ENCODE measurements around the gene BCL7C. TPM values are rescaled to one million over a fixed set of nuclear protein-coding genes. Genes with fewer than 3 reads are reported as not detected.
"Not testable (repeated sequence)": the region's sequence is repeated elsewhere in the genome, so short reads cannot be mapped to it uniquely, and the experiment has no call there.

The BCL7C gene
- total RNA-seq, 1 experiment from 2014 or later: 44.9 TPM

DNA sequence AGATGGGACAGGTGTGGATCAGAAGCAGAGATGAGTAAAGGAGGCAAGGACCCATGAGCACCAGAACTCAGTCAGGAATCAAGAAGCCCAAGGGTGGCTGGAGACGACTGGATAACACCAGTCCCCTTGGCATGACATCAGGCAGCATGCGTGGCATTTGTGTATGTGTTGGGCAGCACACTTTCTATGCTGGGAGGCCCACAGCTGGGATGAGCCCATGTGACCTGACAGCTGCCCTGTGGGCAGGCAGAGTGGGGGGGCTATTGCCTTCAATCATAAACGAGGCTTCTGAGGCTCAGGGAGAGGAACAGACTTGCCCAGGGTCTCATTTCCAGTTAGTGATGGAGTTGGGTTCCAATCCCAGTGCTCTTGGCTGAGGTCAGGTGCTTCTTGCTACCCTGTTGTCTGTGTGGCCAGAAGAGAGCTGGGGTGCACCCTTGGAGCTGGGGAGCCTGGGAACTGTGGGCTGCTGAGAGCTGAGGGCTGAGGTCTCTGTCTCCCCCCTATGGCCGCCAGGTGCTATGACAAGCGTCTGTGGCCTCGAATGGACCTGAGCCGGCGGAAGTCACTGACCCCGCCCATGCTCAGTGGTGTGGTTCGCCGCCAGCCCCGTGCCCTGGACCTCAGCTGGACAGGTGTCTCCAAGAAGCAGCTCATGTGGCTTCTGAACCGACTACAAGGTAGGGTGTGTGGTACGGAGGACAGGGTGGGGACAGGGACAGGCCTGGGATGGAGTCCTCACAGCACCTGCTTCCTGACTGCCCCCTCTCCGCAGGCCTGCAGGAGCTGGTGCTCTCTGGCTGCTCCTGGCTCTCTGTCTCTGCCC is 47.9 kb upstream of the BCL7C start:
- peak overlapping the region; percentile 50 for H3K4me2 ChIP-seq (ENCODE audit: low read length)

DNA sequence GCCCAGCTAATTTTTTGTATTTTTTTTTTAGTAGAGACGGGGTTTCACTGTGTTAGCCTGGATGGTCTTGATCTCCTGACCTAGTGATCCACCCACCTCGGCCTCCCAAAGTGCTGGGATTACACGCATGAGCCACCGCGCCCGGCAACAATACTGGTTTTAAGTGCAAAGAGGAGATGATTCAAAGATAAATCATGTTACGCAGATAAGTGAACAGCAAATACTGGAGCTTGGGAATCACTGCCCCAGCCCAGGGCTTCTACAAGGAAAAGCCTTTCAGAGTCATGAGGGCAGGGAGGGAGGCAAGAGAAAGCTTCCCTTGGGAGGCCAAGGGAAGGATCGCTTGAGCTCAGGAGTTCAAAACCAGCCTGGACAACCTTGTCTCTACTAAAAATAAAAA is 45.7 kb upstream of the BCL7C start:
- H3K79me2 ChIP-seq (ENCODE audit: insufficient read depth, low read length); BruUV-seq (replicated peaks); H3K4me2 ChIP-seq (ENCODE audit: low read length); H3K27ac ChIP-seq (ENCODE audit: low read depth, low read length); ATAC-seq; DNase-seq (ENCODE audit: low read depth, low spot score); H4K20me1 ChIP-seq (ENCODE audit: insufficient read depth); RAD21 ChIA-PET (ENCODE audit: low non-redundant PET in 1 of 2, low total read pairs in 2 of 2, uncharacterized antibody in 2 of 2, unreplicated experiment in 2 of 2); H3K27me3 ChIP-seq (ENCODE audit: insufficient read depth, low read length); H3K4me3 ChIP-seq (replicated peaks in 1 of 2; ENCODE audit: low read depth in 1 of 2, low read length in 2 of 2); H3K9me2 ChIP-seq (ENCODE audit: insufficient read depth); H3K9me3 ChIP-seq (ENCODE audit: control insufficient read depth in 1 of 2, insufficient read depth in 1 of 2, low read depth in 1 of 2, low read length in 2 of 2); H2AFZ ChIP-seq (ENCODE audit: low read depth, low read length, poor library complexity, severe bottlenecking); H3K9ac ChIP-seq (ENCODE audit: low read length); intact Hi-C loops (cut with micrococcal nuclease): not testable (repeated sequence)
- H3K36me3 ChIP-seq (ENCODE audit: control insufficient read depth in 1 of 2, insufficient read depth in 2 of 2, low read length in 2 of 2): peaks cover 5 to 22% of the 10 kb centered on the region in 2 experiments
- ChIA-PET CTCF (interaction anchor here (0.8 to 1.4 kb wide), 2 partner anchors 10 to 133 kb away, joined by 3 read pairs; no protein-coding TSS in a partner anchor), POLR2A (interaction anchor here (1.2 to 1.3 kb wide), 2 partner anchors 12 to 95 kb away, joined by 3 to 4 read pairs; no protein-coding TSS in a partner anchor)
- H3K4me1 ChIP-seq (ENCODE audit: control insufficient read depth in 1 of 2, insufficient read depth in 2 of 2, low read length in 2 of 2): peaks cover 5 to 12% of the 10 kb centered on the region in 2 experiments; a peak in 3 of 4 replicates

More for the DNA sequence above, 47.9 kb upstream of the BCL7C start:
- RAD21 ChIA-PET (ENCODE audit: low non-redundant PET in 1 of 2, low total read pairs in 2 of 2, uncharacterized antibody in 2 of 2, unreplicated experiment in 2 of 2): interaction anchor here (0.8 to 1.3 kb wide), 2 partner anchors 97 kb away, joined by 3 to 4 read pairs; no protein-coding TSS in a partner anchor
- Histone ChIP-seq H3K9ac (ENCODE audit: low read length) (peak overlapping the region; percentile 25; the same call in 1 of the 2 replicates), H2AFZ (ENCODE audit: low read depth, low read length, poor library complexity, severe bottlenecking) (no peak overlapping the region), H3K36me3 (ENCODE audit: control insufficient read depth in 1 of 2, insufficient read depth in 2 of 2, low read length in 2 of 2) (peaks cover 9 to 20% of the 10 kb centered on the region in 2 experiments), H3K27ac (ENCODE audit: low read depth, low read length) (peak overlapping the region; percentile 38; the same call in 1 of the 2 replicates), H3K27me3 (ENCODE audit: insufficient read depth, low read length) (no peaks in the 10 kb centered on the region), H3K79me2 (ENCODE audit: insufficient read depth, low read length) (peaks cover 2% of the 10 kb centered on the region; the same call in 1 of the 2 replicates), H3K4me3 (replicated peaks in 1 of 2; ENCODE audit: low read depth in 1 of 2, low read length in 2 of 2) (no peak overlapping the region), H3K9me3 (ENCODE audit: control insufficient read depth in 1 of 2, insufficient read depth in 1 of 2, low read depth in 1 of 2, low read length in 2 of 2) (no peaks in the 10 kb centered on the region), H3K4me1 (ENCODE audit: control insufficient read depth in 1 of 2, insufficient read depth in 2 of 2, low read length in 2 of 2) (peaks cover 5 to 12% of the 10 kb centered on the region in 2 experiments; a peak in 3 of 4 replicates), H4K20me1 (ENCODE audit: insufficient read depth) (no peaks in the 10 kb centered on the region), H3K9me2 (ENCODE audit: insufficient read depth) (no peaks in the 10 kb centered on the region)
- CTCF ChIA-PET: interaction anchor here (0.8 to 2.4 kb wide), 8 partner anchors 12 to 501 kb away, joined by 3 to 13 read pairs (median 5); partner anchors contain the start of genes FBXL19, KAT8 and ZNF843
- TF ChIP-seq EZH2 (IDR thresholded peaks at IDR 0.05) (no peak), SIN3A (IDR thresholded peaks at IDR 0.05; ENCODE audit: low read depth) (no peak), CBX3 (IDR thresholded peaks at IDR 0.05; ENCODE audit: low read depth) (no peak), RAD21 (IDR thresholded peaks at IDR 0.05; ENCODE audit: low read depth) (peak; percentile 84), ELF1 (IDR thresholded peaks at IDR 0.05; ENCODE audit: borderline replicate concordance, low read depth) (no peak), POLR2A (IDR thresholded peaks at IDR 0.05; ENCODE audit: borderline replicate concordance, extremely low read depth, insufficient read depth, insufficient read length) (no peak), FOSL1 (IDR thresholded peaks at IDR 0.05; ENCODE audit: low read depth) (no peak)
- TF ChIP-seq, protein P1, sequence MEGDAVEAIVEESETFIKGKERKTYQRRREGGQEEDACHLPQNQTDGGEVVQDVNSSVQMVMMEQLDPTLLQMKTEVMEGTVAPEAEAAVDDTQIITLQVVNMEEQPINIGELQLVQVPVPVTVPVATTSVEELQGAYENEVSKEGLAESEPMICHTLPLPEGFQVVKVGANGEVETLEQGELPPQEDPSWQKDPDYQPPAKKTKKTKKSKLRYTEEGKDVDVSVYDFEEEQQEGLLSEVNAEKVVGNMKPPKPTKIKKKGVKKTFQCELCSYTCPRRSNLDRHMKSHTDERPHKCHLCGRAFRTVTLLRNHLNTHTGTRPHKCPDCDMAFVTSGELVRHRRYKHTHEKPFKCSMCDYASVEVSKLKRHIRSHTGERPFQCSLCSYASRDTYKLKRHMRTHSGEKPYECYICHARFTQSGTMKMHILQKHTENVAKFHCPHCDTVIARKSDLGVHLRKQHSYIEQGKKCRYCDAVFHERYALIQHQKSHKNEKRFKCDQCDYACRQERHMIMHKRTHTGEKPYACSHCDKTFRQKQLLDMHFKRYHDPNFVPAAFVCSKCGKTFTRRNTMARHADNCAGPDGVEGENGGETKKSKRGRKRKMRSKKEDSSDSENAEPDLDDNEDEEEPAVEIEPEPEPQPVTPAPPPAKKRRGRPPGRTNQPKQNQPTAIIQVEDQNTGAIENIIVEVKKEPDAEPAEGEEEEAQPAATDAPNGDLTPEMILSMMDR (IDR thresholded peaks at IDR 0.05 in 2 of 3, conservative IDR thresholded peaks at IDR 0.05 in 1 of 3; ENCODE audit: borderline replicate concordance in 1 of 3, insufficient read depth in 1 of 3, low read depth in 2 of 3, low read length in 2 of 3): peak in 2 of 3 experiments; percentile 90 to 98; a peak in 5 of 6 replicates
- DNase-seq (ENCODE audit: low read depth, low spot score) (peak; percentile 46), ATAC-seq (peak; percentile 98)
- BruUV-seq (replicated peaks): no TSS peak
- POLR2A ChIA-PET: interaction anchor here (1.3 to 1.6 kb wide), 2 partner anchors 12 to 135 kb away, joined by 3 read pairs; no protein-coding TSS in a partner anchor
- intact Hi-C loops (cut with micrococcal nuclease): no loop called here

Measured in HCT116 (cell line).